AG04450 (cell line): ENCODE measurements around the gene STPG1. TPM values are rescaled to one million over a fixed set of nuclear protein-coding genes. Genes with fewer than 3 reads are reported as not detected.
A peak's percentile ranks its signal among the peaks of the same experiment; 100 is the strongest.

ENCODE experiments used
- CTCF ChIA-PET: fragments of 300-600, 350-600 bp; formaldehyde crosslinking; extraction: SDS; loops from one replicate; lab custom pipeline; 2022; ENCODE audit warnings: antibody characterized with exemption, inconsistent platforms; lab: Charles Lee
- POLR2A ChIA-PET: fragments of 350-600 bp; formaldehyde crosslinking; extraction: SDS; loops from one replicate; lab custom pipeline; 2021; ENCODE audit warnings: antibody characterized with exemption, inconsistent platforms; lab: Yijun Ruan, JAX
- DNase-seq: peaks from one replicate; pipeline ENCODE4 v3.0.0-alpha.2; 2011; ENCODE audit warnings: low read depth, low spot score
- H3K27ac ChIP-seq: one replicate; pipeline ENCODE4 v1.5.1; 2012; ENCODE audit warnings: low read depth, low read length, control low read depth
- H3K27me3 ChIP-seq: one replicate; pipeline ENCODE4 v1.6.0; 2012; ENCODE audit warnings: low read length; ENCODE audit not compliant: control insufficient read depth, insufficient read depth
- H3K4me3 ChIP-seq: 2 replicates; pipeline ENCODE4 v1.5.1; 2011; ENCODE audit warnings: mild to moderate bottlenecking, low read depth, low read length, control low read depth
- H3K9me3 ChIP-seq: 2 replicates; pipeline ENCODE4 v1.5.1; 2012; ENCODE audit warnings: low read length; ENCODE audit not compliant: control insufficient read depth, insufficient read depth
- polyA plus RNA-seq: library from polyadenylated mRNA; depleted of rRNA; stranded (reverse); fragments of >200 nt; gene quantifications from 2 replicates; pipeline ENCODE4 v1.2.3, GENCODE V29; 2011
- TF ChIP-seq, protein P1 (sequence below): IDR thresholded peaks from 2 replicates; pipeline ENCODE4 v1.5.1; 2011; ENCODE audit warnings: low read depth, low read length, control low read depth, inconsistent platforms

Gene STPG1
- polyA plus RNA-seq, 1 experiment, result 7.9 TPM

DNA sequence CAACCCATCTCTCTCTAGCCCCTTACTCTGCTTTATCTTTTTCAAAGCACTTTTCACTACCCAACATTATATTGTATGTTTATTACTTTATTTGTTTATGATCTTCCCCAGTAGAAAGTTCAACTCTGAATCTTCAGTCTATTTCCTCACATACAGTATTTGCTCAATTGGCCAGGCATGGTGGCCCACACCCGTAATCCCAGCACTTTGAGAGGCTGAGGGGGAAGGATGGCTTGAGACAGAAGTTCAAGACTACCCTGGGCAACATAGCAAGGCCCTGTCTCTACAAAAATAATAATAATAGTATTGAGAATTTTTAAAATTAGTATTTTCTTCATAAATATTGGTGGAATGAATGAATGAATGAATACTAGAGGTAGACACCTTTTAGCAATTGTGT is 1.2 kb downstream of the STPG1 start:
- H3K27ac ChIP-seq, result no peak overlapping the region
- no peak overlapping the region for H3K4me3 ChIP-seq
- no peaks in the 10 kb centered on the region for H3K27me3 ChIP-seq
- H3K9me3 ChIP-seq, result no peaks in the 10 kb centered on the region; the same call in 1 of the 2 replicates
- ChIA-PET POLR2A (interaction anchor here (0.9 kb wide), 1 partner anchor 19 kb away, joined by 3 read pairs; no protein-coding TSS in a partner anchor), CTCF (interaction anchor here (1.9 to 2.5 kb wide), 2 partner anchors 21 to 213 kb away, joined by 7 to 11 read pairs; no protein-coding TSS in a partner anchor)
- no peak for DNase-seq
- TF ChIP-seq, protein P1, sequence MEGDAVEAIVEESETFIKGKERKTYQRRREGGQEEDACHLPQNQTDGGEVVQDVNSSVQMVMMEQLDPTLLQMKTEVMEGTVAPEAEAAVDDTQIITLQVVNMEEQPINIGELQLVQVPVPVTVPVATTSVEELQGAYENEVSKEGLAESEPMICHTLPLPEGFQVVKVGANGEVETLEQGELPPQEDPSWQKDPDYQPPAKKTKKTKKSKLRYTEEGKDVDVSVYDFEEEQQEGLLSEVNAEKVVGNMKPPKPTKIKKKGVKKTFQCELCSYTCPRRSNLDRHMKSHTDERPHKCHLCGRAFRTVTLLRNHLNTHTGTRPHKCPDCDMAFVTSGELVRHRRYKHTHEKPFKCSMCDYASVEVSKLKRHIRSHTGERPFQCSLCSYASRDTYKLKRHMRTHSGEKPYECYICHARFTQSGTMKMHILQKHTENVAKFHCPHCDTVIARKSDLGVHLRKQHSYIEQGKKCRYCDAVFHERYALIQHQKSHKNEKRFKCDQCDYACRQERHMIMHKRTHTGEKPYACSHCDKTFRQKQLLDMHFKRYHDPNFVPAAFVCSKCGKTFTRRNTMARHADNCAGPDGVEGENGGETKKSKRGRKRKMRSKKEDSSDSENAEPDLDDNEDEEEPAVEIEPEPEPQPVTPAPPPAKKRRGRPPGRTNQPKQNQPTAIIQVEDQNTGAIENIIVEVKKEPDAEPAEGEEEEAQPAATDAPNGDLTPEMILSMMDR, result no peak

DNA sequence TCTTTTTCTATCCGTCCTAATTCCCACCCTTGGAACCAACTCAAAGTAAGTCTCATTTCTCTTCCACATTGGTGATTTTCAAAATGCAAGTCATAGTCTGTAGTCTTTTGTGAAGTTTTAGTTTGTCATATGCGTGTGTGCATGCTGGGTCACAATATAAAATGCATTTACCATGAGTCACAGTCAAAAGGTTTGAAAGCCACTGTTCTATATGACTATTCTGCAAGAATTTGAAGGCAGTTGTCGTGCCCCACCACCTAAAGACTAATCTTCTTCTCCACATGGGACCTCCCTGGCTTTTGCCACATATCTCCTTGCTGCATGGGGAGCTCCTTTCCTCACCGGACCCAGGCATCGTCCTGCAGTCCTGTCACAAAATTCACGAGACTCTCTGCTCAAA is 1.6 kb downstream of the STPG1 start:
- H3K4me3 ChIP-seq, result no peak overlapping the region
- TF ChIP-seq, protein P1, result no peak
- ChIA-PET CTCF (interaction anchor here (1.9 to 2.5 kb wide), 2 partner anchors 21 to 213 kb away, joined by 7 to 11 read pairs; no protein-coding TSS in a partner anchor), POLR2A (no interaction called here)
- no peak for DNase-seq
- H3K9me3 ChIP-seq, result no peaks in the 10 kb centered on the region; the same call in 1 of the 2 replicates
- no peaks in the 10 kb centered on the region for H3K27me3 ChIP-seq
- no peak overlapping the region for H3K27ac ChIP-seq

DNA sequence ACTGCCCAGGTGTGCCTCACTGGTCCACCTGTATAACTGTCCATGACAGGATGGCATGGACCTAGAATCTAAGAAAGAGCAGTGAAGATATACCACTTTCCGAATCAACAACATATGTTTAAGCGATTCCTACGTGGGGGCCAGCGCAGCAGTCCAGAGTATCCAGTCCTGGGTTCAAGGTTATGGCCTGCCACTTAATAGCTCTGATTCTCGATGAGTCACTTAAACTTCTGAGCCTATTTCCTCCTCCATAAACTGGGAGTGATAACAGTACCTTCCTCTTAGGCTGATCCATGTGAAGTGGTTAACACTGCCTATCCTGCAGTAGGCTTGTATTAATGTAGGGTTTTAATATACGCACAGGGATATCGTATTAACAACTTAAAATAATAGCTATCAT is 2.8 kb downstream of the STPG1 start:
- no peak overlapping the region for H3K4me3 ChIP-seq
- H3K27me3 ChIP-seq, result no peaks in the 10 kb centered on the region
- TF ChIP-seq, protein P1, result no peak
- CTCF ChIA-PET, result interaction anchor here (0.5 to 2.5 kb wide), 3 partner anchors 20 to 212 kb away, joined by 3 to 11 read pairs (median 5); no protein-coding TSS in a partner anchor
- no peak for DNase-seq
- POLR2A ChIA-PET, result no interaction called here
- H3K27ac ChIP-seq, result no peak overlapping the region
- H3K9me3 ChIP-seq, result no peaks in the 10 kb centered on the region; the same call in 1 of the 2 replicates

DNA sequence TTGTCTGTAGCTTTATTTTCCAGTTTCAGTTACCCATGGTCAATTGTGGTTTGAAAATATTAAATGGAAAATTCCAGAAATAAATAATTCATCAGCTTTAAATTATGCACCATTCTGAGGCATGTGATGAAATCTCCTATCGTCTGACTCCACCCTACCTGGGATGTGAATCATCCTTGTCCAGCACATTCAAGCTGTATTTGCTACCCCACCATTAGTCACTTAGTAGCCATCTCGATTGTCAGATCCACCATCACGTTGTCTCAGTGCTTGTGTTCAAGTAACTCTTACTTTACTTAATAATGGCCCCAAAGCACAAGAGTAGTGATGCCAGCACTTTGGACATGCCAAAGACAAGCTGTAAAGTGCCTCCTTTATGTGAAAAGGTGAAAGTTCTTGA is 4.0 kb downstream of the STPG1 start:
- ChIA-PET CTCF (interaction anchor here (0.5 to 2.6 kb wide), 8 partner anchors 9 to 260 kb away, joined by 4 to 11 read pairs (median 6); no protein-coding TSS in a partner anchor), POLR2A (interaction anchor here (1.6 kb wide), 1 partner anchor 16 kb away, joined by 5 read pairs; no protein-coding TSS in a partner anchor)
- Histone ChIP-seq H3K9me3 (no peaks in the 10 kb centered on the region; the same call in 1 of the 2 replicates), H3K27me3 (no peaks in the 10 kb centered on the region), H3K4me3 (no peak overlapping the region), H3K27ac (no peak overlapping the region)
- DNase-seq, result peak; percentile 37
- TF ChIP-seq, protein P1, result no peak

DNA sequence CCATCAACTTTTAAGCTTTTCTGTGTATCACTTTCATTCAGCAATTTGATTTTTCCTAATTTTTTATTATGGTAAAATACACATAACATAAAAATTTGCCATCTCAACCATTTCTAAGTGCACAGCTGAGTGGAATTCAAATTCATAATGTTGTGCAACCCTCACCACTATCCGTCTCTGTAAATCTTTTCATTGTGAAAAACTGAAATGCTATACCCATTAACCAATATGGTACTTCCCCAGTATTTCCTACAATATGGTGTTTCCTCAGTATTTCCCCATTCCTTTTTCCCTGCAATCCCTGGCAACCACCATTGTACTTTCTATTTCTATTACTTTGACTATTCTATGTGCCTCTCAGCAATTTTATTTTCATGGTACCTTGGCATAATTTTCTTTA is 6.8 kb downstream of the STPG1 start:
- Histone ChIP-seq H3K4me3 (no peak overlapping the region), H3K9me3 (no peaks in the 10 kb centered on the region), H3K27ac (no peak overlapping the region), H3K27me3 (no peaks in the 10 kb centered on the region)
- ChIA-PET POLR2A (no interaction called here), CTCF (interaction anchor here (1.4 to 1.8 kb wide), 2 partner anchors 14 to 16 kb away, joined by 5 read pairs; no protein-coding TSS in a partner anchor)
- TF ChIP-seq, protein P1, result no peak
- DNase-seq, result no peak
